GM12872 (cell line): ENCODE data around the gene PALLD.

Source experiments
- CTCF ChIP-seq: IDR thresholded peaks from 3 replicates; pipeline ENCODE4 v1.5.1; 2011; ENCODE audit warnings: low read depth, mild to moderate bottlenecking, low read length, moderate library complexity; ENCODE audit not compliant: insufficient read depth

Gene PALLD

DNA sequence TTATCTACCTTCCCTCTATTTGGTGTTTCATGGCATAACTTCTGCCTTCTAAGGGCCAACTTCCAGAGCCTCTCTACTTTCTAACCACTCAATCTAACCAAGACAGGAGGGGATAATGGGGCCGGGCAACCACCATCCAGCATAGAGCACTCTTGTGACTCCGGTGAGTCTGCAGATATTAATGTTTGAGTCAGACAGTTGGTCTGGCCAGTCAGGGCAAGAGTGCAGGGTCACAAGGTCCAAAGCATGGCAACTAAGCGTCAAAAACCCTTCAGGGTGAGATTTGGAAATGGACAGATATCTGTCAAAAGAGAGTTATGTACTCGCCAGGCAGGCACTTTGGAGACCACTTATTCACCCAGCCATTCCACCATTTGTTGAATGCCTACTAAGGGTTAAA, 105.0 kb downstream of the PALLD start:
- TF ChIP-seq CTCF = no peak

- no peak for TF ChIP-seq CTCF
Measured at GRCh38 chr4:168604496-168605373, 107.9 kb downstream of the PALLD start.

DNA sequence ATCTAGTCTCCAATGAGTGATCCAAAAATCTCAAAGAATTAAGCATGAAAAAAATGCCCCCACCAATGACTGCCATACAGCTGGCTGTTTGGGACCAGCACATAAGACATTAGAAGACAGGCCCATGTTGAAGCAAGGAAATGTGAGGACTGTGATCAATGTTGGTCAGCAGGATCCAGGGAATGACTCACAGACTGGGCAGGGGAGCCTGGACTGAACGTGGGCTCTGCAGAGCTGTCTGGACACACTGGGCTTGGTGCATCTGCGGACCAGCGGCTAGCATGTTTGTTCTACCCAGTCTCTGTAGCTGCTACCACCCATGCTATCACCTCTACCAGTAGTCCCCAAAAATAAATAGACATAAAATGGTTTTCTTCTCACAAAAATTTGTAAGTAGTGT, 108.6 kb downstream of the PALLD start:
- no peak for TF ChIP-seq CTCF

GRCh38 chr4:168607215-168607614, 110.4 kb downstream of the PALLD start:
- no peak for TF ChIP-seq CTCF

GRCh38 chr4:168608771-168609170, 111.9 kb downstream of the PALLD start:
- TF ChIP-seq CTCF = no peak

DNA sequence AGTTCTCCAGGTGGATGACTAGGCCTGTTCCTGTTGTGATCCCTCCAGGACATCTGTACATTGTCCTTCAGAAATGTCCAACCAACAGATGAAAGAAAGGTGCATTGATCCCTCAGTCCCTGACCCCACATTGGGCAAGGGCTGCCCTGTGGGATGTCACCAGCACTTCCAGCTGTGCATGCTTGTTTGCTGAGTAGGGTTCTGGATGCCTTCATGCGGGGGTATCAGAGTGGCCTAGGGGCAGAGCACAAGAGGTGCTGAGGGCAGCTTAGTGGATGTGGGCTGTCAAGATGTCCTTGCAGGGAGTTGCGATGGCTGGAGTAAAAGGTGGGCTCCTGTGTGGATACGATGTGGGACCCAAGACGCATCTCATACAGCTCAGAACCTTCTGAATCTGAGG, 112.5 kb downstream of the PALLD start:
- TF ChIP-seq CTCF = no peak

- TF ChIP-seq CTCF = no peak
Measured at GRCh38 chr4:168610911-168611530, 114.2 kb downstream of the PALLD start.
